HepG2 (cell line): ENCODE measurements around the gene SPAG6. TPM values are rescaled to one million over a fixed set of nuclear protein-coding genes. Genes with fewer than 3 reads are reported as not detected.
A peak's percentile ranks its signal among the peaks of the same experiment; 100 is the strongest.

Experiments
- ATF1 ChIP-seq: IDR thresholded peaks from 2 replicates; pipeline ENCODE4 v1.6.1; 2016; ENCODE audit warnings: mild to moderate bottlenecking, control low read depth
- DMTF1 ChIP-seq: sonication (generic); formaldehyde crosslinking; IDR thresholded peaks from 2 replicates; pipeline ENCODE4 v1.4.0; 2020; ENCODE audit warnings: mild to moderate bottlenecking, missing genetic modification reagents
- ISX ChIP-seq: sonication (generic); formaldehyde crosslinking; conservative IDR thresholded peaks from 2 replicates; pipeline ENCODE4 v1.5.0; 2020; ENCODE audit warnings: missing genetic modification reagents
- KIAA2018 ChIP-seq: sonication (generic); formaldehyde crosslinking; IDR thresholded peaks from 2 replicates; pipeline ENCODE4 v1.5.0; 2020; ENCODE audit warnings: mild to moderate bottlenecking, missing genetic modification reagents, borderline replicate concordance
- MXD1 ChIP-seq: sonication (generic); formaldehyde crosslinking; IDR thresholded peaks from 2 replicates; pipeline ENCODE4 v1.4.0; 2020; ENCODE audit warnings: mild to moderate bottlenecking, missing genetic modification reagents
- NR1H2 ChIP-seq: sonication (generic); formaldehyde crosslinking; IDR thresholded peaks from 2 replicates; pipeline ENCODE4 v1.8.1; 2022; ENCODE audit warnings: low read depth, missing genetic modification reagents, borderline replicate concordance
- PBX3 ChIP-seq: sonication (generic); formaldehyde crosslinking; IDR thresholded peaks from 2 replicates; pipeline ENCODE4 v1.8.1; 2023; ENCODE audit warnings: missing genetic modification reagents, inconsistent platforms, borderline replicate concordance
- ZFP41 ChIP-seq: sonication (generic); formaldehyde crosslinking; IDR thresholded peaks from 2 replicates; pipeline ENCODE4 v1.4.0; 2020; ENCODE audit warnings: mild to moderate bottlenecking, missing genetic modification reagents, borderline replicate concordance
- ZNF274 ChIP-seq: sonication (generic); formaldehyde crosslinking; IDR thresholded peaks from 2 replicates; pipeline ENCODE4 v1.5.1; 2020; ENCODE audit warnings: mild to moderate bottlenecking, missing genetic modification reagents
- ZNF512B ChIP-seq: sonication (generic); formaldehyde crosslinking; IDR thresholded peaks from 2 replicates; pipeline ENCODE4 v1.5.1; 2020; ENCODE audit warnings: missing genetic modification reagents, mild to moderate bottlenecking, borderline replicate concordance
- ZNF740 ChIP-seq: sonication (generic); formaldehyde crosslinking; IDR thresholded peaks from 2 replicates; pipeline ENCODE4 v1.4.0; 2020; ENCODE audit warnings: missing genetic modification reagents
- polyA plus RNA-seq, 8 experiments: library from polyadenylated mRNA; depleted of rRNA in 3 of 8; stranded (reverse) in 7 of 8; unstranded in 1 of 8; fragments of >200 nt; fragmentation: Illumina TruSeq in 4 of 8; extraction: Trizol in 4 of 8; gene quantifications; 2 replicates each; pipeline versions ENCODE4 v1.2.1 to v1.2.3, GENCODE V29; 2011 to 2016; ENCODE audit warnings: low read depth in 4 of 8, missing spikeins in 1 of 8, mixed read lengths in 1 of 8; ENCODE audit not compliant: insufficient read depth in 1 of 8
- total RNA-seq, 5 experiments: library from RNA; depleted of rRNA; stranded (reverse); fragments of >200 nt; fragmentation: Illumina TruSeq; extraction: Trizol; gene quantifications; 2 replicates each; pipeline ENCODE4 v1.2.3, GENCODE V29; 2016; ENCODE audit warnings: low read depth in 1 of 5

The SPAG6 gene
- total and polyA plus RNA-seq, 2 of the 13 experiments (the other 11 are each of a cell fraction or from before 2014, with no cell fraction given) = not detected

GRCh38 chr10:22340329-22341189, 4.7 kb upstream of the SPAG6 start (continued):
- TF ChIP-seq ZNF512B (no peak), ZNF274 (CRISPR knock-in tag) (no peak; the same call in 1 of the 2 replicates), MXD1 (CRISPR knock-in tag) (peak; percentile 12; the same call in 1 of the 2 replicates), KIAA2018 (CRISPR knock-in tag) (no peak), ZFP41 (CRISPR knock-in tag) (no peak), DMTF1 (CRISPR knock-in tag) (no peak), NR1H2 (no peak), ISX (CRISPR knock-in tag) (peak; percentile 76; the same call in 1 of the 2 replicates), PBX3 (CRISPR knock-in tag) (0 out of 2 replicates have a peak, but pooled peaks have one; percentile 47), ZNF740 (CRISPR knock-in tag) (no peak), ATF1 (CRISPR knock-in tag) (no peak; the same call in 1 of the 2 replicates)
